ENCODE data around the gene MRPS25. TPM values are rescaled to one million over a fixed set of nuclear protein-coding genes. Genes with fewer than 3 reads are reported as not detected.

The MRPS25 gene
- total and polyA plus RNA-seq, 4 donors, result 10.8 to 37.6 (median 29.7) TPM

GRCh38 chr3:15069441-15069840, 4.3 kb upstream of the MRPS25 start:
- Histone ChIP-seq H3K4me1 (ENCODE audit: control insufficient read depth in 1 of 2, insufficient read depth in 2 of 2, low read length in 2 of 2) (no peaks in the 10 kb centered on the region), H3K4me3 (ENCODE audit: low read length in 2 of 2) (no peak overlapping the region), H3K27me3 (ENCODE audit: control insufficient read depth in 1 of 2, insufficient read depth in 2 of 2, low read length in 1 of 2) (no peaks in the 10 kb centered on the region), H3K36me3 (ENCODE audit: control insufficient read depth in 1 of 2, insufficient read depth in 2 of 2, low read length in 1 of 2) (peaks cover 0 to 10% of the 10 kb centered on the region in 2 donors), H3K9me3 (ENCODE audit: control insufficient read depth, low read length) (no peaks in the 10 kb centered on the region), H3K27ac (ENCODE audit: low read depth in 1 of 2, low read length in 2 of 2) (no peak overlapping the region)
- no peak for DNase-seq
- ATAC-seq (ENCODE audit: low FRiP score), result no peak
- intact Hi-C loops (cut with DNase I), result no loop called here
- WGBS, 2 donors, result 85 to 89% methylated on average over 1 of the region's 1 CpG

- Histone ChIP-seq H3K9me3 (ENCODE audit: control insufficient read depth, low read length) (no peaks in the 10 kb centered on the region), H3K27ac (ENCODE audit: low read depth in 1 of 2, low read length in 2 of 2) (no peak overlapping the region), H3K36me3 (ENCODE audit: control insufficient read depth in 1 of 2, insufficient read depth in 2 of 2, low read length in 1 of 2) (no peaks in the 10 kb centered on the region), H3K4me3 (ENCODE audit: low read length in 2 of 2) (no peak overlapping the region), H3K27me3 (ENCODE audit: control insufficient read depth in 1 of 2, insufficient read depth in 2 of 2, low read length in 1 of 2) (no peaks in the 10 kb centered on the region), H3K4me1 (ENCODE audit: control insufficient read depth in 1 of 2, insufficient read depth in 2 of 2, low read length in 2 of 2) (peaks cover 0 to 4% of the 10 kb centered on the region in 2 donors)
- ATAC-seq (ENCODE audit: low FRiP score), result no peak
- no peak for DNase-seq
- intact Hi-C loops (cut with DNase I), result no loop called here
- 94 to 96% methylated on average over 3 of the region's 3 CpGs for WGBS, 2 donors
These were observed 1.4 kb upstream of the MRPS25 start for GRCh38 chr3:15066467-15066866.

DNA sequence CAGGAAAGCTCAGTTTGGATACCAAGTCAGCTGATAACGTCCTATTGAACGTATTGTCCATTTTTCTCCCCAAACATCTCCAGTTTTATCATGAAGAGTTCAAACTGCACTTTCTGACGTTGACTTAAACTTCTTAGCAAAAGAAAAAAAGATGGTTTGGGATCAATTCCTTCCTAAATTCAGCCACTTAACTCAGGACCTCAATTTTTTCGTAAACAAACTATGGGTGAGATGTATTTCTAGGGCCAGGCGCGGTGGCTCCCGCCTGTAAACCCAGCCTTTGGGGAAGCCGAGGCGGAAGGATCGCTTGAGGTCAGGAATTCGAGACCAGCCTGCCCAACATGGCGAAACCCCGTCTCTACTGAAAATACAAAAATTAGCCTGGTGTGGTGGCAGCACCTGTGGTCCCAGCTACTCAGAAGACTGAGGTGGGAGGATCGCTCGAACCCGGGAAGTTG, 464 bp upstream of the MRPS25 start:
- Histone ChIP-seq H3K4me1 (ENCODE audit: control insufficient read depth in 1 of 2, insufficient read depth in 2 of 2, low read length in 2 of 2) (peaks cover 0 to 4% of the 10 kb centered on the region in 2 donors), H3K27me3 (ENCODE audit: control insufficient read depth in 1 of 2, insufficient read depth in 2 of 2, low read length in 1 of 2) (no peaks in the 10 kb centered on the region), H3K4me3 (ENCODE audit: low read length in 2 of 2) (peak overlapping the region; percentile 27 to 62), H3K36me3 (ENCODE audit: control insufficient read depth in 1 of 2, insufficient read depth in 2 of 2, low read length in 1 of 2) (no peaks in the 10 kb centered on the region), H3K9me3 (ENCODE audit: control insufficient read depth, low read length) (no peaks in the 10 kb centered on the region), H3K27ac (ENCODE audit: low read depth in 1 of 2, low read length in 2 of 2) (no peak overlapping the region)
- intact Hi-C loops (cut with DNase I), result no loop called here
- DNase-seq (no peak), ATAC-seq (ENCODE audit: low FRiP score) (no peak)
- 44 to 51% methylated on average over 16 of the region's 16 CpGs for WGBS, 2 donors

DNA sequence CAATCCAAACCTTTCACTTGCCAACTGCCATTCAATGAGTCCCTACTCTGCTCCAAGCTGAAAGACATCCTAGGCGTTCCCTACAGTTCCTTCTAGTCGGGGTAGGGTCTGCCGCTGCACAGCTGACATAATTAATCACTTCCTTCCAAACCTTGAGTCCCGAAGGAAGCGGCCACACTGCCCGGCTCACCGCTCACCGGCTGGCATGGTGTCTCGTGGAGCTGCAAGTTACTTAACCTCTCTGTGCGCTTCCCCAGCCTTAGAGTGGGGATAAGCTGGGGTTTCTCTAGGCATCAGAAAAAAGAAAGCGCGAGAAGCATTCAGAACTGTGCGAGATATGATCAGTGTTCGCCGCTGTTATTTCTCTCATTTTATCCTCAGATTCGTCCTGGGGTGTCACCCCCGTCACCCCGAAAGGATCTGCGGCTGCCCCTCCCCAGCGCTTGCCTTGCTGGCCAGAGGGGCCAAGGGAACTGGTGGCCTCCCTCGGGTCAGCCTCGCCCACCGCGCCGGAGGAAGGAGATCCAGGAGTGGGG, 748 bp downstream of the MRPS25 start:
- H3K9me3 ChIP-seq (ENCODE audit: control insufficient read depth, low read length), result no peaks in the 10 kb centered on the region
- peaks cover 0 to 4% of the 10 kb centered on the region in 2 donors for H3K4me1 ChIP-seq (ENCODE audit: control insufficient read depth in 1 of 2, insufficient read depth in 2 of 2, low read length in 2 of 2)
- peak; percentile 59 for ATAC-seq (ENCODE audit: low FRiP score)
- intact Hi-C loops (cut with DNase I), result no loop called here
- DNase-seq, result no peak
- 0 to 1% methylated on average over 24 to 25 of the region's 25 CpGs for WGBS, 2 donors
- no peaks in the 10 kb centered on the region for H3K27me3 ChIP-seq (ENCODE audit: control insufficient read depth in 1 of 2, insufficient read depth in 2 of 2, low read length in 1 of 2)
- H3K27ac ChIP-seq (ENCODE audit: low read depth in 1 of 2, low read length in 2 of 2), result no peak overlapping the region
- H3K36me3 ChIP-seq (ENCODE audit: control insufficient read depth in 1 of 2, insufficient read depth in 2 of 2, low read length in 1 of 2), result no peaks in the 10 kb centered on the region
- peak overlapping the region; percentile 44 to 62 for H3K4me3 ChIP-seq (ENCODE audit: low read length in 2 of 2)

- peaks cover 0 to 4% of the 10 kb centered on the region in 2 donors for H3K4me1 ChIP-seq (ENCODE audit: control insufficient read depth in 1 of 2, insufficient read depth in 2 of 2, low read length in 2 of 2)
- peak overlapping the region in 1 of 2 donors; percentile 62 for H3K4me3 ChIP-seq (ENCODE audit: low read length in 2 of 2)
- intact Hi-C loops (cut with DNase I), result no loop called here
- peaks cover 0 to 3% of the 10 kb centered on the region in 2 donors for H3K36me3 ChIP-seq (ENCODE audit: control insufficient read depth in 1 of 2, insufficient read depth in 2 of 2, low read length in 1 of 2)
- no peak for ATAC-seq (ENCODE audit: low FRiP score)
- WGBS, 2 donors, result 86 to 88% methylated on average over 13 of the region's 13 CpGs
- H3K9me3 ChIP-seq (ENCODE audit: control insufficient read depth, low read length), result no peaks in the 10 kb centered on the region
- no peaks in the 10 kb centered on the region for H3K27me3 ChIP-seq (ENCODE audit: control insufficient read depth in 1 of 2, insufficient read depth in 2 of 2, low read length in 1 of 2)
- H3K27ac ChIP-seq (ENCODE audit: low read depth in 1 of 2, low read length in 2 of 2), result no peak overlapping the region
- no peak for DNase-seq
These were observed 1.3 kb downstream of the MRPS25 start for GRCh38 chr3:15063656-15064286.

DNA sequence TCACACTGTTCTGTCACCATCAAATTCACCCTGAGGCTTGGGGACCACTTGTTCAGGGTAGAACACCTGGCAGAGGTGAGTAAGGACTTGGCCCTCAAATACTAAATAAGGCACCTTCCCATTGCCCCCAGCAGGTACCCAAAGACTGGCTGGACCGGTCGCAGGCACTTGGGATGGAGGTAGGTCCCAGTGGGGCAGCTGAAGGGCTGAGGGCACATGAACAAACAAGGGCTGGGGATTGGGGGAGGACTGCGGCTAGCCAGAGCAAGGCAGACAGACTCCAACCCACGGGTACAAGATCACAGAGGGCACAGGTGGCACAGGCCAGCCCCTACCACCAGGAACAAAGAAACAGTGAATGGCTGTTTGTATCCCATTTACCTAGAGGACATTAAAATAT, 1.9 kb downstream of the MRPS25 start:
- Histone ChIP-seq H3K27ac (ENCODE audit: low read depth in 1 of 2, low read length in 2 of 2) (no peak overlapping the region), H3K36me3 (ENCODE audit: control insufficient read depth in 1 of 2, insufficient read depth in 2 of 2, low read length in 1 of 2) (peaks cover 2 to 5% of the 10 kb centered on the region in 2 donors), H3K4me3 (ENCODE audit: low read length in 2 of 2) (no peak overlapping the region), H3K4me1 (ENCODE audit: control insufficient read depth in 1 of 2, insufficient read depth in 2 of 2, low read length in 2 of 2) (peaks cover 0 to 4% of the 10 kb centered on the region in 2 donors), H3K9me3 (ENCODE audit: control insufficient read depth, low read length) (no peaks in the 10 kb centered on the region), H3K27me3 (ENCODE audit: control insufficient read depth in 1 of 2, insufficient read depth in 2 of 2, low read length in 1 of 2) (no peaks in the 10 kb centered on the region)
- ATAC-seq (ENCODE audit: low FRiP score) (no peak), DNase-seq (no peak)
- WGBS, 2 donors, result 87 to 89% methylated on average over 4 of the region's 4 CpGs
- intact Hi-C loops (cut with DNase I), result no loop called here

DNA sequence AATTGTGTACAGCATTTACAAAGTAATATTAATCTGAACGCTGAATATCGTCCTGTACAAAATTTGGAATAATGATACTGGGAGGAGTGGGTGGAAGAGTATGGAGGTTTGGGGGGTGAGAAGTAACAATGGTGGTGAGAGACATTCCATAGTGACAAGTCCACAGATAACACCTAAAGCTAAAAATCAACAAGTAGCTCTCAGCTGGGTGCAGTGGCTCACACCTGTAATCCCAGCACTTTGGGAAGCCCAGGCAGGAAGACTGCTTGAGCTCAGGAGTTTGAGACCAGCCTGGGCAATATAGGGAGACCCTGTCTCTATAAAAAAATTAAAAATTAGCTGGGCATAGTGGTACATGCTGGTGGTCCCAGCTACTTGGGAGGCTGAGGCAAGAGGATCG, 5.1 kb downstream of the MRPS25 start:
- Histone ChIP-seq H3K27me3 (ENCODE audit: control insufficient read depth in 1 of 2, insufficient read depth in 2 of 2, low read length in 1 of 2) (no peaks in the 10 kb centered on the region), H3K4me3 (ENCODE audit: low read length in 2 of 2) (no peak overlapping the region), H3K36me3 (ENCODE audit: control insufficient read depth in 1 of 2, insufficient read depth in 2 of 2, low read length in 1 of 2) (peaks cover 2 to 8% of the 10 kb centered on the region in 2 donors), H3K9me3 (ENCODE audit: control insufficient read depth, low read length) (no peaks in the 10 kb centered on the region), H3K27ac (ENCODE audit: low read depth in 1 of 2, low read length in 2 of 2) (no peak overlapping the region), H3K4me1 (ENCODE audit: control insufficient read depth in 1 of 2, insufficient read depth in 2 of 2, low read length in 2 of 2) (peaks cover 0 to 4% of the 10 kb centered on the region in 2 donors)
- 88 to 96% methylated on average over 3 of the region's 3 CpGs for WGBS, 2 donors
- DNase-seq (no peak), ATAC-seq (ENCODE audit: low FRiP score) (no peak)
- intact Hi-C loops (cut with DNase I), result no loop called here

DNA sequence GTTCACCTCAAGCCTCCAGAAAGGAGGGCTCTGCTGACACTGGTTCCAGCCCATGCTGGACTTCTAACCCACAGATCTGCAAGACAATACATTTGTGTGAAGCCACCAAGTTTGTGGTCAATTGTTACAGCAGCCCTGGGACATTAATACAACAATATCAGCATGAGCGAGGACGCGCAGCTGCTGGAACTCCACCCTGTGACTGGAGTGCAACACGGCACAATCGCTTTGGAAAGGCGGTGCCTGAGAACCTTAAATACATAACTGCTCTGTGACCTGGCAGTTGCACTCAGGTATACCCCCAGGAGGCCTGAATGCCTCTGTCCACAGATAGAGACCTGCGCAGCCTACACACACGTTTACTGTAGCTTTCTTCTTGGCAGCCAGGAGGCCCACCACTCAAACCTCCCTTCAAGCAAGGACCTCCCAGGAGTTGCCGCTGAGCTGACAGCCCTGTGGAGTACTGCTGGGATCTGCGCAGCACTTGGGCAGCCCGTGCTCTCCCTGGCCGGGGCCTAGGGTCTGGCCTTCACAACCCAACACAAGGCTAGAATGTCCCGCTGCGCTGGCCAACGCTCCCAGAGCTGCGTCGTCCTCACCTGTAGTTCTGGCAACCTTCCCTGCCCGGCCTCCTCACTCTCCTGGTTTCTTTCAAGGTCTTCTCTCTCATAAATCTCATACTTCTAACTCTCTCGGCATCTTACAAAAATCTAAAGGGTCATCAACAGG, 8.3 kb downstream of the MRPS25 start:
- intact Hi-C loops (cut with DNase I), result no loop called here
- Histone ChIP-seq H3K36me3 (ENCODE audit: control insufficient read depth in 1 of 2, insufficient read depth in 2 of 2, low read length in 1 of 2) (peaks cover 2 to 10% of the 10 kb centered on the region in 2 donors), H3K27ac (ENCODE audit: low read depth in 1 of 2, low read length in 2 of 2) (no peak overlapping the region), H3K27me3 (ENCODE audit: control insufficient read depth in 1 of 2, insufficient read depth in 2 of 2, low read length in 1 of 2) (no peaks in the 10 kb centered on the region), H3K4me3 (ENCODE audit: low read length in 2 of 2) (no peak overlapping the region), H3K4me1 (ENCODE audit: control insufficient read depth in 1 of 2, insufficient read depth in 2 of 2, low read length in 2 of 2) (no peaks in the 10 kb centered on the region), H3K9me3 (ENCODE audit: control insufficient read depth, low read length) (no peaks in the 10 kb centered on the region)
- WGBS, 2 donors, result 92 to 97% methylated on average over 19 of the region's 19 CpGs
- ATAC-seq (ENCODE audit: low FRiP score), result no peak
- no peak for DNase-seq
